ENCODE results near the gene COL5A2.

- TF ChIP-seq POLR2AphosphoS5 (IDR thresholded peaks at IDR 0.05) (no peak), CTCF (IDR thresholded peaks at IDR 0.05) (no peak), POLR2A (IDR thresholded peaks at IDR 0.05) (no peak)
Observed at GRCh38 chr2:189177251-189177840, 2.2 kb downstream of the COL5A2 start.

Measured in upper lobe of left lung (tissue), 4 donors.